ENCODE data around the gene ADCY9.

Gene ADCY9

DNA sequence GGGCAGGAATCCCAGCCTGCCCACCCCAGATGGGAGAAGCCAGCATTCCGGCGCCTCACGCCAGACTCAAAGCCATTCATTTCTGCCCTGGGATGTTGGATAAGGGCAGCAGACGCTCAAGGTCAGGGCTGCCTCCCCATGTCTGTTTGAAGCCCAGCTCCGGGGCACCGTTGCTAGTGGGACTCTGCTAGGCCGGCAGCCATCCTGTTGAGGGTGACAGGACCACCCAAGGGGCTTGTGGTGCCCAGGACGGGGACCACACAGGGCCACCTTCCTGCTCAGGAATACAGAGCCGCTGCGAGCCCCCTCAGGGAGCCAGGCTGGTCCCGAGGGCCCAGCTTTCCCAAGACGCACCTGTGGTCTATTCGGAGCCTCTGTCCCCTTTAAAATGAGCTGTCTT, 134.0 kb downstream of the ADCY9 start:
- no peaks in the 10 kb centered on the region for H3K27me3 ChIP-seq (ENCODE audit: control insufficient read depth, insufficient read depth, low read length)
- TF ChIP-seq, protein P1, sequence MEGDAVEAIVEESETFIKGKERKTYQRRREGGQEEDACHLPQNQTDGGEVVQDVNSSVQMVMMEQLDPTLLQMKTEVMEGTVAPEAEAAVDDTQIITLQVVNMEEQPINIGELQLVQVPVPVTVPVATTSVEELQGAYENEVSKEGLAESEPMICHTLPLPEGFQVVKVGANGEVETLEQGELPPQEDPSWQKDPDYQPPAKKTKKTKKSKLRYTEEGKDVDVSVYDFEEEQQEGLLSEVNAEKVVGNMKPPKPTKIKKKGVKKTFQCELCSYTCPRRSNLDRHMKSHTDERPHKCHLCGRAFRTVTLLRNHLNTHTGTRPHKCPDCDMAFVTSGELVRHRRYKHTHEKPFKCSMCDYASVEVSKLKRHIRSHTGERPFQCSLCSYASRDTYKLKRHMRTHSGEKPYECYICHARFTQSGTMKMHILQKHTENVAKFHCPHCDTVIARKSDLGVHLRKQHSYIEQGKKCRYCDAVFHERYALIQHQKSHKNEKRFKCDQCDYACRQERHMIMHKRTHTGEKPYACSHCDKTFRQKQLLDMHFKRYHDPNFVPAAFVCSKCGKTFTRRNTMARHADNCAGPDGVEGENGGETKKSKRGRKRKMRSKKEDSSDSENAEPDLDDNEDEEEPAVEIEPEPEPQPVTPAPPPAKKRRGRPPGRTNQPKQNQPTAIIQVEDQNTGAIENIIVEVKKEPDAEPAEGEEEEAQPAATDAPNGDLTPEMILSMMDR (IDR thresholded peaks at IDR 0.05), result no peak
- H3K4me2 ChIP-seq (ENCODE audit: low read length), result no peak overlapping the region
- no peak overlapping the region for H3K27ac ChIP-seq
- no peaks in the 10 kb centered on the region for H3K79me2 ChIP-seq
- H3K9ac ChIP-seq, result no peak overlapping the region
- H3K36me3 ChIP-seq (ENCODE audit: control insufficient read depth, insufficient read depth, low read length), result no peaks in the 10 kb centered on the region
- H3K4me3 ChIP-seq (ENCODE audit: low read depth, low read length), result no peak overlapping the region
- H3K4me1 ChIP-seq, result no peaks in the 10 kb centered on the region
- no peaks in the 10 kb centered on the region for H3K9me3 ChIP-seq (ENCODE audit: control insufficient read depth, low read length)
- H2AFZ ChIP-seq, result no peak overlapping the region

DNA sequence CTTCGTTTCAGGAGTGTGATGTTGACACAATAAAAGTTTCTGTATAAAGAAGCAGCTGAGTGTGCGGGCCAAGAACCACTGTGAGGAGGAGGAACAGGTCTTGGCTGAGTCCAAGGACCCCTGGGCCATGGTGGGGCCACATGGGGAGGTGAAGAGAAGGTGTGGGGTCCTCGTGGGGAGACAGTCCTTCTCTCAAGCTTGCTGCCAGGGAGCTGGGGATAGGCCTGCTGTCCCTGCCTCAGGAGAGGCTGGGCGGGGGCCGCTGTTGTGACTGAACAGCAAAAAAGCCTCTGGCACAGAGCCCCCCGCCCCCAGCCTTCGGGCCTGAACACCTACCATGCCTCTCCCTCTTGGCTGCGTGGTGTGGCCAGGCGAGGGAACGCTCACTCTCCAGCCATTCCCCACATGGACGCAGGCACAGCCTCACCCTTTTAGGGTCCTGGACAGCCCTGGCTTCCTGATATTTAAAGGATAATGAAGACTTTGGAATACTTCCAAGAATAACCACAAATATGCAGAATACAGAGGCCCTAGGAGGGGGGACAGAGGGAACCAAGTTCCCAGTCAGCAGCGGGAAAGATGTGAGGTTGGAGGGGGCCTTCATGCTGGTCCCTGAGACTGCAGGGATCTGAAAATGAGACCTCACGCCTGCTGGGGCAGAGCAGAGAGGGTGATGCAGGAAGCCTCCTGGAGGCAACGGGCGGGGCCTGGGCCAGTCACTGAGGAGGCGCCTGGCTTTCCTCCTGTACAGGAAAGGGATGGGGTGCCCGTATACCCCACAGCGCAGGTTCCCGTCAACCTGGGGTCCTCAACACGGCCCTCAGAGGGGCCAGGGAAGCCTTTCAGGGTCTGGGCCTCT, 135.8 kb downstream of the ADCY9 start:
- Histone ChIP-seq H3K27me3 (ENCODE audit: control insufficient read depth, insufficient read depth, low read length) (no peaks in the 10 kb centered on the region), H3K4me1 (no peaks in the 10 kb centered on the region), H2AFZ (no peak overlapping the region), H3K9ac (no peak overlapping the region), H3K9me3 (ENCODE audit: control insufficient read depth, low read length) (no peaks in the 10 kb centered on the region), H3K79me2 (no peaks in the 10 kb centered on the region), H3K4me3 (ENCODE audit: low read depth, low read length) (no peak overlapping the region), H3K27ac (no peak overlapping the region), H3K36me3 (ENCODE audit: control insufficient read depth, insufficient read depth, low read length) (no peaks in the 10 kb centered on the region), H3K4me2 (ENCODE audit: low read length) (no peak overlapping the region)
- TF ChIP-seq, protein P1 (IDR thresholded peaks at IDR 0.05), result no peak

DNA sequence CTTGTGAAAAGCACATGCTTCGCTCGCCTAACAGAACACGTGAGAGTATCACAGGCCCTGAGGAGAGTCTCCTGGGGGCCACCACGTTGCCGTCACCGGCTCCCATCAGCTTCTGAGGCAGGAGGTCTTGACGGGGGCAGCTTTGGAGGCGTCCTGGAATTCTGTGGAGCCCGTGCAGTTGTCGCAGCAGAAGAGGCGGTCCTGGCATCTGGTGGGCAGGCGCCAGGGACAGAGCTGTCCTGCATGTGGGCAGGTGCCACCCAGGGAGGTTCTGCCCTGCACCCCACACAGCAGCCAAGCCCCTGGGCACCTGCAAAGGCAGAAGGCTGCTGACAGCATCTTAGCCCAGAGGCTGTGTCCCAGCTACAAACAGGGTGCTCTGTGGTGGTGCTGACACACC, 136.7 kb downstream of the ADCY9 start:
- Histone ChIP-seq H3K9ac (no peak overlapping the region), H3K9me3 (ENCODE audit: control insufficient read depth, low read length) (no peaks in the 10 kb centered on the region), H2AFZ (no peak overlapping the region), H3K36me3 (ENCODE audit: control insufficient read depth, insufficient read depth, low read length) (no peaks in the 10 kb centered on the region), H3K4me1 (no peaks in the 10 kb centered on the region), H3K4me3 (ENCODE audit: low read depth, low read length) (no peak overlapping the region), H3K79me2 (no peaks in the 10 kb centered on the region), H3K4me2 (ENCODE audit: low read length) (no peak overlapping the region), H3K27ac (no peak overlapping the region), H3K27me3 (ENCODE audit: control insufficient read depth, insufficient read depth, low read length) (no peaks in the 10 kb centered on the region)
- TF ChIP-seq, protein P1 (IDR thresholded peaks at IDR 0.05), result no peak

DNA sequence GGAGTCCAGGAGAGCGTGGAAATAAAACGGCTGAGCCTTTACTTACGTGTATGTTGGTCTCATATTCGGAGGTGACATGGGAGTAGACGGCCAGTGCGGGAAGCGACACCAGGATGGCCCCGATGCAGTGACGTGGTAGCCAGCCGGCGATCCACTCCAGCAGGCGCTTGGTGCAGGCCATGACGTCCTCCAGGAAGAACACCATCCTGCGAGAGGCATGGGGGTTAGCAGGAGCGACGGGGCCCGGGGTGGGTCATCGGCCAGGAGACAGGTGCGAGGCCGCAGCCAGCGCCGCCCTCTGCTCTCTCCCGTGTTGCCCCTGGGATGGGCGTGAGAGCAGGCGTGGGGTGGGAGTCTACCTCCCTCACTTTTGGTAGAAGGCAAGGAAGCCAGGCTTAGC, 137.2 kb downstream of the ADCY9 start:
- Histone ChIP-seq H3K9me3 (ENCODE audit: control insufficient read depth, low read length) (no peaks in the 10 kb centered on the region), H3K36me3 (ENCODE audit: control insufficient read depth, insufficient read depth, low read length) (no peaks in the 10 kb centered on the region)

More for the DNA sequence above, 137.2 kb downstream of the ADCY9 start:
- no peaks in the 10 kb centered on the region for H3K27me3 ChIP-seq (ENCODE audit: control insufficient read depth, insufficient read depth, low read length)
- TF ChIP-seq, protein P1 (IDR thresholded peaks at IDR 0.05), result no peak
- no peak overlapping the region for H2AFZ ChIP-seq
- no peak overlapping the region for H3K9ac ChIP-seq
- H3K4me2 ChIP-seq (ENCODE audit: low read length), result no peak overlapping the region
- H3K4me3 ChIP-seq (ENCODE audit: low read depth, low read length), result no peak overlapping the region
- no peaks in the 10 kb centered on the region for H3K4me1 ChIP-seq
- H3K27ac ChIP-seq, result no peak overlapping the region
- H3K79me2 ChIP-seq, result no peaks in the 10 kb centered on the region
